Measurements from ENCODE around the gene DDX10.
"Not testable (repeated sequence)": the region's sequence is repeated elsewhere in the genome, so short reads cannot be mapped to it uniquely, and the experiment has no call there.

The DDX10 gene

GRCh38 chr11:108768370-108768769, 103.5 kb downstream of the DDX10 start:
- TF ChIP-seq, protein P1, sequence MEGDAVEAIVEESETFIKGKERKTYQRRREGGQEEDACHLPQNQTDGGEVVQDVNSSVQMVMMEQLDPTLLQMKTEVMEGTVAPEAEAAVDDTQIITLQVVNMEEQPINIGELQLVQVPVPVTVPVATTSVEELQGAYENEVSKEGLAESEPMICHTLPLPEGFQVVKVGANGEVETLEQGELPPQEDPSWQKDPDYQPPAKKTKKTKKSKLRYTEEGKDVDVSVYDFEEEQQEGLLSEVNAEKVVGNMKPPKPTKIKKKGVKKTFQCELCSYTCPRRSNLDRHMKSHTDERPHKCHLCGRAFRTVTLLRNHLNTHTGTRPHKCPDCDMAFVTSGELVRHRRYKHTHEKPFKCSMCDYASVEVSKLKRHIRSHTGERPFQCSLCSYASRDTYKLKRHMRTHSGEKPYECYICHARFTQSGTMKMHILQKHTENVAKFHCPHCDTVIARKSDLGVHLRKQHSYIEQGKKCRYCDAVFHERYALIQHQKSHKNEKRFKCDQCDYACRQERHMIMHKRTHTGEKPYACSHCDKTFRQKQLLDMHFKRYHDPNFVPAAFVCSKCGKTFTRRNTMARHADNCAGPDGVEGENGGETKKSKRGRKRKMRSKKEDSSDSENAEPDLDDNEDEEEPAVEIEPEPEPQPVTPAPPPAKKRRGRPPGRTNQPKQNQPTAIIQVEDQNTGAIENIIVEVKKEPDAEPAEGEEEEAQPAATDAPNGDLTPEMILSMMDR (IDR thresholded peaks at IDR 0.05), result no peak
- H3K27ac ChIP-seq, result no peak overlapping the region

GRCh38 chr11:108768964-108769363, 104.1 kb downstream of the DDX10 start:
- TF ChIP-seq, protein P1 (IDR thresholded peaks at IDR 0.05), result no peak
- H3K27ac ChIP-seq, result no peak overlapping the region
- no peak for DNase-seq (ENCODE audit: low spot score)
- H3K4me3 ChIP-seq, result no peak overlapping the region

More at GRCh38 chr11:108768370-108768769, 103.5 kb downstream of the DDX10 start:
- no peak for DNase-seq (ENCODE audit: low spot score)
- H3K4me3 ChIP-seq, result no peak overlapping the region

DNA sequence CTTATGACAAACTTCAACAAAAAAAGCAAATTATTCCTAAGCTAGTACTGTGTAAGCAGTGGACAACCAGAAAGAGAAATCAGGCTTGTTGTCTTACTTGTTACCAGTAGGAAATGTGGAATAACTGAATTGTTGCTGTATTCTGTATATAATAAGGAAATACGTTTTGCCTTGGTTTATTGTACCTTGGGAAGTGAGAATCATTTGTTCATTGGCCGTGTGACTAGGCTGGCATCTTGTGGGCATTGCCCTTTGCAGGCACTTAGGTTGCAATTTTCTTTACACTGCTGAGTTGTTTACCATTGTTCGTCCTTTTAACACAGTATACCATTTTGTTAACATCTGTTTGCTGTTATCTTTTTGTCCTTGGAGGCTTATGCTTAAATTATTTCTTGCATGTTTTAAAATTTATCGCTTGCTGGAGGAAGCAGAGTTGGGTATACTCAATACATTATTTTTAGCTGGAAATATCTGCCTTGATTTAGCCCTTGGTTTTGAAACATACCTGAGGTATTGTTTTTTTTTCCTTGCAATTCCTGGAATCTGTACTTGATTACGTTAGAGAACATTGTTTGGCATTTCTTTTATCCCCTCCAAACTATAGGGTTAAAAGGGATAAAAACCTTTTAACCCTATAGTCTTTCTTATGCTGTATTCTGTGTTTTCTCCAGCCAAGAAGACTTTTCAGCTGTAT, 109.3 kb downstream of the DDX10 start:
- DNase-seq (ENCODE audit: low spot score), result no peak
- Histone ChIP-seq H3K4me3 (no peak overlapping the region), H3K27ac (no peak overlapping the region)
- TF ChIP-seq, protein P1 (IDR thresholded peaks at IDR 0.05), result no peak

GRCh38 chr11:108775324-108775723, 110.5 kb downstream of the DDX10 start:
- Histone ChIP-seq H3K4me3 (no peak overlapping the region), H3K27ac (no peak overlapping the region)
- DNase-seq (ENCODE audit: low spot score), result no peak
- TF ChIP-seq, protein P1 (IDR thresholded peaks at IDR 0.05), result no peak

GRCh38 chr11:108779147-108779546, 114.3 kb downstream of the DDX10 start:
- not testable (repeated sequence) for H3K27ac ChIP-seq; DNase-seq (ENCODE audit: low spot score); H3K4me3 ChIP-seq

DNA sequence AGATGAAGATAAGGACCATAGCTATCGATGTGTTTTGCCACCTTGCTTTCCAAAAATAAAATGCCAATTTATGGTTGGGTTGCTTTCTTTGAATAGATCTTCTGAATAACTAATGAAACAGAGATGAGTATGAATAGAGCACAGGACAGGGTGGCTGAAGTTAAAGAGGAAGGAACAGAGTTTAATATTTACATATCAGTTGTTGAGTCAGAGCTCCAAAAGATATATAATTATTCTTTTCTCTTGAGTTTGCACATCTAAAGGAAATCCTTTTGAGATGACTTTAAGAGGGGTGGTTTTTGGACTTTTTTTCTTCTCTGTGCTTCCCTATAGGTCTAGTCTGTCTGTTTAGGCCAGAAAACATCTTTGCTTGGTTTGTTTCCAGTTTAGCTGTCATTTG, 115.2 kb downstream of the DDX10 start:
- H3K27ac ChIP-seq, result no peak overlapping the region
- DNase-seq (ENCODE audit: low spot score), result no peak
- TF ChIP-seq, protein P1 (IDR thresholded peaks at IDR 0.05), result no peak
- no peak overlapping the region for H3K4me3 ChIP-seq

DNA sequence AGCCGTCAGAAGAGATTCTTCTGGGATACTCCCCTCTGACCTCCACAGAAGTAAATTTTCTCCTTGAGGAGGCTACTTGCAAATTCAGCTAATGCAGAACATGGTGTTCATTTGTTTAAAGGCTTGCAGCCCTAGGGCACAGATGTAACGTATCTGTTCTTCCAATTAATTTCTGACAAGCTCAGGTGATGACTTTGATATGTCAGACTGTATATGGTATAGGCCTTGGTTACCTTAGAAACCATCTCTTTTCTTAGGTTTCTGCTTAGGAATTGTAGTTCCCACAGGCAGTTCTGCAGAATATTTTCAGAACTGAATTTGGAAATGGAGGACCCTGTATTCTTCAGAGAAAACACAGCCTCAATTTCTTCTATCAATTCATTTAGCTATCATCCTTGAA, 117.1 kb downstream of the DDX10 start:
- TF ChIP-seq, protein P1 (IDR thresholded peaks at IDR 0.05), result no peak
- H3K4me3 ChIP-seq, result no peak overlapping the region
- H3K27ac ChIP-seq, result no peak overlapping the region
- no peak for DNase-seq (ENCODE audit: low spot score)
